SK-MEL-5 (cell line): ENCODE measurements around the gene AIP. TPM values are rescaled to one million over a fixed set of nuclear protein-coding genes. Genes with fewer than 3 reads are reported as not detected.

ENCODE experiments used
- DNase-seq: peaks from one replicate; pipeline ENCODE4 v3.0.0-alpha.2; 2016; ENCODE audit warnings: low read depth, low spot score
- in situ Hi-C: cut with HindIII; loops from 2 replicates; pipeline ENCODE4 v1.10.0; 2016; ENCODE audit warnings: low sequenced_read_pairs, high pct_unique_total_duplicates, low pct_unique_long_range_greater_than_20kb
- polyA plus RNA-seq, 2 experiments: library from polyadenylated mRNA; depleted of rRNA; stranded (reverse); fragments of >200 nt; gene quantifications; 2 replicates each; pipeline ENCODE4 v1.2.3, GENCODE V29; 2015
- total RNA-seq: library from RNA; depleted of rRNA; stranded (reverse); fragments of >200 nt; shearing (Covaris generic); gene quantifications from 2 replicates; pipeline ENCODE4 v1.2.3, GENCODE V29; 2014; rRNA removed

AIP gene
- 42.5 and 48.0 TPM in 2 replicates for total RNA-seq
- 41.7 and 49.5 TPM in 2 replicates for polyA plus RNA-seq (2015; cell fraction: cytosol; rRNA removed)
- 15.1 and 35.7 TPM in 2 replicates for polyA plus RNA-seq (2015; cell fraction: nucleus; rRNA removed)

DNA sequence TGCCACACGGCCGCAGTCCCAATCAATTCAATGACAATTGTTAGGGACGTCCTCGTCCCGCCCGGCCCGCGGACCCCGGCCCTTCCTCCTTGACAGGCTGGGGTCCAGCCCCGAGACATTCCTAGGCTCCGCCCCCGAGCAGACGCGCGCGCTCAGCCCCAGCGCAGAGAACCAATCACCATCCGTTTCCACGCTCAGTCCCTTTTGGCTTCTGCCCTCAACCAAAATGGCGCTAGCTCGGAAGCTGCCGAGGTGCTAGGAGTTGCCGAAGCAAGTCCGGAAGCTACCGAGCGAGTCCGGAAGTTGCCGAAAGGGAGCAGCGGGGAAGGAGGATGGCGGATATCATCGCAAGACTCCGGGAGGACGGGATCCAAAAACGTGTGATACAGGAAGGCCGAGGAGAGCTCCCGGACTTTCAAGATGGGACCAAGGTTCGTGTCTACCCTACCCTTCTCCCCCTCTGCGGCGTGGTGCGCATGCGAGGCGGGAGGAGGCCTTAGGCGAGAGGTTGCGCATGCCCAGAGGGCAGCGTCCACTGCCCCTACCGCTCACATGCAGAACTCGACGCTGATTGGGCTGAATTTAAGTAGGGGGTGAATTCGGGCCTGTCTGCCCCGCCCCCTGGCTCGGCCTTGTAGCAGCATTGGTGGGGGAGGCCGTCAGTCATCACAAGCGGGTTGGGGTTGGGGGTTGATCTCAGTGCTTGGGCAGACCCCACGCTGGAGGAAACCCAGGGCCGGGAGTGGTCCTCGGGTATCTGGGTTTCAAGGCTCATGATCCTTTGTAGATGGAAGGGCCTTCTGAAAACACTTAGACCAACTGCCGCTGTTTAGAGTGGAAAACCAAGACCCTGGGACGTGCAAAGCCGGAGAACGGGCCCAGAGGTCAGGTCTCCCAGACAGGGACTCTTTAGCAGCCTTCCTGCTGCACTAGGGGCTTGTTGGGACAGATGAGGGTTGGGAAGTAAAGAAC lies at the start of gene AIP:
AIP (plus strand) TSS at position 200 of the 972 bp plus-strand sequence; CDS start at position 333, 133 bp downstream.
- in situ Hi-C loops = no loop called here
- DNase-seq = peak; percentile 97

DNA sequence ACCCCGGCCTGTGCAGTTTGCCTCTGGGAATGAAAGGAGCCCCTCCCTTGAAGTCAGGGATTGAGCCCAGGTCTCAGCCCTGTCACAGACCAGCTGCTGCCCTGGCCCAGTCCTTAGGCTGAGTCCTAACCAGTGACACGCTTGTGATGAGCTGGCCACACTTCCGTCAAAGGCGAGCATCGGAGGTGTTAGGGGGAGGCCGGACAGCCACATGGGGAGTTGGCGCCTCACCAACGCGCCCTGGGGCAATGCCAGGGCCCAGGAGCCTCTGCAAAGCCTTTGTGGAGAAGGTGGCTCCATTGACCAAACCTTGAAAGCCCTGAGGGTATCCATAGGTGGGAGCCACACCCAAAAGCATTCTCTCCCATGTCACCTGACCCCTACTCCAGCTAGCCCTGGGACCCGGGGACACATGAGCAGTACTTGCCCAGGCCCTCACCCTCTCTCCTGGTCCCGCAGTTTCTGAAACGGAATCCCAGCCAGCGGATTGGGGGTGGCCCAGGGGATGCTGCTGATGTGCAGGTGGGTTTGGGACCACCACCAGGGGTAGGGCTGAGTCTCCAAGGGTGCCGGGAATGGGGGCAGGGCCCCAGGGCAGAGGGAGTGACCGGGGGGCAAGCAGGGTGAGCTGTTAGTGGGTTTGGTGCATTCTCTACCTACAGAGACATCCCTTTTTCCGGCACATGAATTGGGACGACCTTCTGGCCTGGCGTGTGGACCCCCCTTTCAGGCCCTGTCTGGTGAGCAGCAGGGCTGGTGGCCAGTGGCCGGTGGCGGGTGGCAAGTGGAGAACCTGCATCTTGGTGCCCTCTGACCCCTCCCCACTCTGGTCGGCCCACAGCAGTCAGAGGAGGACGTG lies 49.1 kb upstream of the AIP start:
- no peak for DNase-seq
- in situ Hi-C loops = no loop called here

- DNase-seq = no peak
- in situ Hi-C loops = no loop called here
These were observed 48.4 kb upstream of the AIP start for GRCh38 chr11:67434395-67434881.

DNA sequence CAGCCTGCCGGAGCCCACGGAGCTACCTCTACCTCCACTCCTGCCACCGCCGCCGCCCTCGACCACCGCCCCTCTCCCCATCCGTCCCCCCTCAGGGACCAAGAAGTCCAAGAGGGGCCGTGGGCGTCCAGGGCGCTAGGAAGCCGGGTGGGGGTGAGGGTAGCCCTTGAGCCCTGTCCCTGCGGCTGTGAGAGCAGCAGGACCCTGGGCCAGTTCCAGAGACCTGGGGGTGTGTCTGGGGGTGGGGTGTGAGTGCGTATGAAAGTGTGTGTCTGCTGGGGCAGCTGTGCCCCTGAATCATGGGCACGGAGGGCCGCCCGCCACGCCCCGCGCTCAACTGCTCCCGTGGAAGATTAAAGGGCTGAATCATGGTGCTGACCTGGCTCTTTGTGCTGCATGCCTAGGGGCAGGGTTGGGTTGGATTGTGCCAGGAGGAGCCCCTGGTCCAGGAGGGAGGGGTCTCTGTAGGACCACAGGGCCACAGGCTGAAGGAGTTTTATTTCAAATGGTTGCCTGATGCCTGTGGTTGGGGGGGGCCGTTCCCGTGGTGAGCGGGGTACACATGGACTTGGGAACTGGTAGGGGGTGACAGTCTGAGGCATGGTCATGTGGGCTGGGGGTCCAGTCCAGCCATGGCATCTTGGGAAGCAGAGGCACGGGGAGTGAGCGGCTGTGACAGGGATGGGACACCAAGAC lies 47.6 kb upstream of the AIP start:
- DNase-seq = no peak
- in situ Hi-C loops = no loop called here

DNA sequence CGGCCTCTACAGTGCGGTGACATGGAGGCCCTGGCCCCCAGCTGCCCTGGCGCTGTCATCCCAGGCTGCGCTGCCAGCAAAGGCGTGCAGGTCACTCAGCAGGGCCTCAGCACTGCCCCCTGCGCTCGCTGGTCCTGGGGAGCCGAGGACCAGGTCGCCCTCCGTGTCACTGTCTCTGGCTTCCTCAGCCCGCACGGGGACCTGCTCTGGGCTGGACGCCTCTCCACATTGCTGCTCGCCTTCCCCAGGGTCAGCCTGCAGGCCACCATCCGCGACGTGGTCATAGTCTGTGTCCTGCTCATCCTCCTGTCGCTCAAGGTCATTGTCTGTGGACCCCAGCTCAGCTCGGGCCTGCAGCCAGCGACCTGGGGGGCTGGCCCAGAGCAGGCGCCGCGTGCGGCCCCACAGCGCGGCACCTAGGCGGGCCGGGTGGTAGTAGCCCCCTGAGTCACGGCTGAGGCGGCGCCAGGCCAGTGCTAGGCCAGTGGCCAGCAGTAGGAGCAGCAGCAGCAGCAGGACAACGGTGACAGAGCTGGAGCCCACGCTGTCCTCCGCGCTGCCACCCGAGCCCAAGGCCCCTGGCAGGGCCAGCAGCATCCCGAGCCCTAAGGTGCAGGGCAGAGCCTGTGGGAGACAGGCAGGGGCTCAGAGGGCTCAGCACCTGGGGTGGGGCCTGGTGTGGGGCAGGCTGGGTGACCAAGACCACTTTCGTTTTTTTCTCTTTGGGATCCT lies 46.9 kb upstream of the AIP start:
- no peak for DNase-seq
- in situ Hi-C loops = no loop called here

DNA sequence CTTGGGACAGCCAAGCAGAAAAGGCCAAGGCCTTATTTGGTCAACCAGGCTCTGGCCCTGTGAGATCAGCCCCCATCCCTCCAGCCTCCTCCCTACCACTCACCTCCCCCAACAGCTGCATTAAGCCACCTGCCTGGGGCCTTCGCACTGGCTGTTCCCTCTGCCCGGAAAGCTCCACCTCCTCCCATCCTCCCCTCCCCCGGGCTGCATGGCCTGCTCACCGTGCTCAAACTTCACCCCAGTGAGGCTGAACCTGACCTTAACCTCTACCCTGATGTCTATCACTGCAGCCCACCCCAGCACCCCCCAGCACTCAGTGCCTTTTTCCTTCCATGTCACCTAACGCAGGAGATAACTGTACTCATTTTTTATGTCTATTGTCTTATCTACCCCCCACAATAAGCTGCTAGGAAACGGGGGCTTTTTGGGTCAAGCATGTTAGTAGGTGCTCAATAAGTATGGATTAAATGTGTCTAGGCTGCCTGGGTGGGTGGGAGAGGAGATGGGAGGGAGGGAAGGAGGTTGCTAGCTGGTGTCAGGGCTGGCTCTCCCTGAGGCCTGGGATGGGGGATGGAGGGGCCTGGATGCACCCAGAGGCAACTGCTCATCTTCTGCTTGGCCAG lies 46.3 kb upstream of the AIP start:
- DNase-seq = no peak
- in situ Hi-C loops = no loop called here

DNA sequence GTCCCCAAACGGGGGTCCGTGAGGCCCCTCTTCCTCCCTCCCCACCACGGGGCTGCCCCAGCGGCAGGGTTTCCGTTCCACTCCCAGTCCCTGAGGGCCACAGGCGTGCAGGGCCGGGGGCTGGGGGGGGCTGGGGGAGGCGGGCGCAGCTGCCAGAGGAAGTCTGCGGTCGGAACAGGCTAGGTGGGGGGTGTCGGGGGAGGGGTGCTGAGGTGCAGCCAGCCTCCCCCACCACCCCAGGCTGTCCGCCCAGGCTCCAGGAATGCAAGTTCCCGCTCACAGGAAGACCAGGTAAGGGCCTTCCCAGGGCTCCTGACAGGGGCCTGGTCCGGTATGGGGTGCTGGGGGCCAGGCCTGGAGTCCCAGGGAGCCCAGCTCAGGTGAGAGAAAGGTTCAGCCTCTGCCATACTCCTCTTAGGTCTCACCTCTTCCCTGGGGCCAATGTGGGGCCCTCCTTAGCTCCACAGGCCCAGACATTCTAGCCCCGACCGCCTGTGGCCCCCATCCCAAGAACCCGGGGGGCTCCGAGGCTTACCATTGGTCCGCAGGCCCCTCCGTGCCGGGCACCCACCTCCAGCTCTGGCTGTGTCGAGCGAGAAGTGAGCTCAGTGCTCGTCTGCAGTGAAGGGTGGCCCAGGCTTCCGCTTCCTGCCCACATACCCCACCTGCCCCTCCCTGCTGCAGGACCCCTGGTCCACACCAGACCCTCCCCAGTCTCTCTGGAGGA lies 45.6 kb upstream of the AIP start, which contains the start of gene PTPRCAP:
PTPRCAP (minus strand) TSS at position 601 of the 727 bp plus-strand sequence; CDS start at position 538, 63 bp downstream.
- in situ Hi-C loops = no loop called here
- DNase-seq = no peak

DNA sequence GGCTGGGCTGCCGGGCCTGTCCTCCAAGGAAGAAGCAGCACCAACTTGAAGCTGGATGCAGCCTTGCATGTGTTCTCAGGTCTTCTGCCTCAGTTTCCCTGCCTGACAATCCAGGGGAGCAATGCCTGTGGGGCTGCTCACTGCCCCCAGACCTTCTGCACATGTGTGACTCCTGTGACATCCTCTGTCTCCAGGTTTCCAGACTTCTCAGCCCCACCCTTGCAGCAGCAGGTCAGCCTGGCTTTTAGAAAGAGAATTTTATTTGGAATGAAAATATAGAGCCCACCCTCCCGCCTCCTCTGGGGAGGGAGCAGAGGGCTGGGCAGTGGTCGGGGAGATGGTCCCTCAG lies 45.0 kb upstream of the AIP start:
- in situ Hi-C loops = no loop called here
- DNase-seq = no peak

DNA sequence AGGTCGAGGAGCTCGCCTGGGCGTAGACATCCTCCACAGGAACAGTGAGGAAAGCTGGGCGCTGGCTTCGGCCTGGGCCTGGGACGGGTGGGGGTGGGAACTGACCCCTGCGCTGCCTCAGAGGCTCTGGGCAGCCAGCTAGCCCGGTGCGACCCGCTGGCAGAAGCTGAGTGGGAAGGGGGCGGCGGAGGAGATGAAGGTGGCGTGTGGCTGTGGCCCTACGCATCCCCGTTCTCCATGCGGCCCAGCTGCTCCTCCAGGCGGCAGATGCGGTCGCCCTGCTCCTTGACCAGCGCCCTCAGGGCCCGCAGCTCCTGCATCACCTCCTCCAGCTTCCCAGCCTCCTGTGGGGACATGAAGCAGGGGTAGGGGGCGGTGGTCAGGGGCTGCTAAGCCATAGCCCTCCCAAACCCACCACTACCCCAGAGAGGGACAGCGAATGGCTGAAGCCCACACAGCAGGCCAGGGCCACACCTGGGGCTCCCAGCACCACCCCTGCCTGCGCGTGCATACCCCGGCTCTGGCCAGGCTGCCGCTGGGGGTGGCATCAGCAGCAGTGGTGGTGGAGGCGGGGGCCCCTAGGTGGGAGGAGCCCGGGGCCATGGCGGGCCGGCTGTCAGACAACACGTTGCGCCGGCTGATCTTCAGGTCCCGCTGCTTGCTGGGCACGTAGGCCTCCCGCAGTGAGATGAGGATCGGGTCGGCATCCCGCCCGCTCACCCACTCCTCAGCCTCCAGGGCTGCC lies 44.5 kb upstream of the AIP start:
- DNase-seq = no peak
- in situ Hi-C loops = no loop called here

DNA sequence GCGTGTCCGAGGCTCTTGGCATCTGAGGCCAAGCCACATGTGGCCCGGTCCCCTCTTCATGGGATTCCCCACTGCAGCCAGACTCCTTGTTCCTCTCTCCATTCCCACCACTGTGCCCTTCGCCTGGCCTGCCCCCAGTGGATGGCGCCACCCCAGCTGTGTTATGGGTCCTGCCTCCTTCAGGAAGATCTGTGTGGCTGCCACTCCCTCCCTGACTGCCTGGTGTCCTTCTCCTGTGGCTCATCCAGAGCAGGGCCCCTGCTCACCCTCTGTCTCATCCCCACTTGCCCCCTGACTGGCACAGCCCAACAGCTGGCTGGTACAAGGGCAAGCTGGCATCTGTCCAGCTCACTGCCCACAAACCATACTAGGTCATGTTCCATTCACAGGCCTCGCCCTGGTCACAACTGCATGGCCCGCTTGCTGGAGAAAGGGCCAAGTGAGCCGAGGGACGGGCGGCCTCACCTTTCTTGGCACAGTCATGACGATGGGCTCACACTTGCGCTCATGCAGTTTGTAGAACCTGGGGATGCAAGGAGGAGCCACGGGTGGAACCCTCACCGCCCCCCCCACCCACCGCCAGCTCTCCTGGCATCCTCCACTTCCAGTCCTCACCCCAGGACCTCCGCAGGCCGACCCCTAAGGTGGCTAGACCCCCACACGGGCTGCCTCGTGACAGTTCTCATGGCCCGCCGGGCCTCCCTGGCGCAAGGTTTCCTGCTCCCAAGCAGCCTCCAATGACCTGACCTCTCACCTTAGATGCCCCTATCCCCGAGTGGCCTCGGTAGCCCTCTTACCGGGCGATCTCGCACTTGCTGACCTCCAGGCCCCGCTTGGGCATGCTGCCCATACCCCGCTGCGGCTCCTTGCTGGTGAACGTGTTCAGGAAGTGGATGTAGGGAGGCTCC lies 43.3 kb upstream of the AIP start:
- in situ Hi-C loops = no loop called here
- DNase-seq = peak; percentile 47

- no peak for DNase-seq
- in situ Hi-C loops = no loop called here
These were observed 42.4 kb upstream of the AIP start for GRCh38 chr11:67440229-67441097.

DNA sequence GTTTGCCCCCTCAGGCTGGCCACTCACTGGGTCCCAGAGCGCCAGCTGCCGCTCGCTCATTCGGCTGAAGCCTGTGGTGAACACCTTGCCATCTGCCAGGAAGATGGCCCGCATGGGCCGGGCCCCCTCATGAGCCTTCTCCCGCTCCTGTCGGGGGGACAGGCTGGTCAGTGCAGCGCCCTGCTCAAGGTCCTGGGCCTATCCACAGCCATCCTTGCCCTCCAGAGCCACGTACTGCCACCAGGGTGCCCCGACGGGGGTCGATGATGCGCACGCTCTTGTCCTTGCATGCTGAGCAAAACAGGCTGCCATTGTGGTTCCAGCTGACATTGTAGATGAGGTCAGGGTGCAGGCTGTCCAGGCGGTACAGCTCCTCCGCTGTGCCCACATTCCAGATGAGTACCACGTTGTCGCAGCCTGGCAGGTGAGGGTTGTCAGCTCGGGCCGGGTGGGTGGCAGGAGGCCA lies 41.7 kb upstream of the AIP start:
- DNase-seq = no peak
- in situ Hi-C loops = no loop called here

DNA sequence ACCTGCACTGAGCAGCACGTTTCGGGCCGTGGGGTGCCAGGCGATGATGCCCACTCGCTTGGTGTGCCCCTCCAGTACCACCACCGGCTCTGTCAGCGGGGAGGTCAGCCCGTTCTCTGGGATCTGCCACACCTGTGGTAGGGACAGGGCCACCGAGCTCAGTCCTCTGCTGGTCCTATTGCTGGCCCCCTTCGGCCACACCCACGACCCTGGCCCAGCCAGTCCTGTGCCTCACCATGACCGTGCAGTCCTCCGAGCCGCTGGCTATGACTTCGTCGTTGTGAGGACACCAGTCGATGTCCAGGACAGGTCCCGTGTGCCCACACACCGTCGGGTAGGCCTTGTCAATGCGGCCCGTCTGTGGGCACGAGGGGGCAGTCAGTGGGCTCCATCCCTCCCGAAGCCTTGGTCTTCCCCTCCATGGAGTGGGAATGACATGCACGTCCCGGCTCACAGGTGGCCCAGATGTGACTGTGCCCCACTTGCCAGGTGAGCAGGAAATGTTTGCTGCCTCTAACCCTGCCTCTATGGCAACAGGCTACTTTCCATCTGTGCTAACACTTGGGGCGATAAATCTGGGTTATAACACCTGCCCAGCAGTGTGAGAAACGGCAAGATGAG lies 41.0 kb upstream of the AIP start:
- DNase-seq = no peak
- in situ Hi-C loops = no loop called here
